ENCODE results near the gene NOL6.
"Not testable (repeated sequence)": the region's sequence is repeated elsewhere in the genome, so short reads cannot be mapped to it uniquely, and the experiment has no call there.

The NOL6 gene

GRCh38 chr9:33424492-33424891 is 49.2 kb downstream of the NOL6 start:
- H3K9me3 ChIP-seq (ENCODE audit: low read length); H3K4me3 ChIP-seq (ENCODE audit: low read depth in 1 of 2, low read length in 2 of 2); H3K27ac ChIP-seq (ENCODE audit: low read depth, low read length); H3K4me1 ChIP-seq (ENCODE audit: insufficient read depth, low read length); H3K9ac ChIP-seq (ENCODE audit: low read length); H3K36me3 ChIP-seq (ENCODE audit: insufficient read depth, low read length); H3K27me3 ChIP-seq (ENCODE audit: control insufficient read depth in 1 of 2, insufficient read depth in 2 of 2, low read length in 2 of 2): not testable (repeated sequence)

DNA sequence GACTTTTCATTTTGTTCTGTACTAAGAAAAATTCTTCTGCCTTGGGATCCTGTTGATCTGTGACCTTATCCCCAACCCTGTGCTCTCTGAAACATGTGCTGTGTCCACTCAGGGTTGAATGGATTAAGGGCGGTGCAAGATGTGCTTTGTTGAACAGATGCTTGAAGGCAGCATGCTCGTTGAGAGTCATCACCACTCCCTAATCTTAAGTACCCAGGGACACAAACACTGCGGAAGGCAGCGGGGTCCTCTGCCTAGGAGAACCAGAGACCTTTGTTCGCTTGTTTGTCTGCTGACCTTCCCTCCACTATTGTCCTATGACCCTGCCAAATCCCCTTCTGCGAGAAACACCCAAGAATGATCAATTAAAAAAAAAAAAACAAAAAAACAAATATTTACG is 49.7 kb downstream of the NOL6 start:
- not testable (repeated sequence) for H3K9me3 ChIP-seq (ENCODE audit: low read length); H3K27me3 ChIP-seq (ENCODE audit: control insufficient read depth in 1 of 2, insufficient read depth in 2 of 2, low read length in 2 of 2); H3K4me1 ChIP-seq (ENCODE audit: insufficient read depth, low read length)

GRCh38 chr9:33419708-33420303 is 53.9 kb downstream of the NOL6 start:
- Histone ChIP-seq H3K4me3 (ENCODE audit: low read depth in 1 of 2, low read length in 2 of 2) (no peak overlapping the region), H3K27me3 (ENCODE audit: control insufficient read depth in 1 of 2, insufficient read depth in 2 of 2, low read length in 2 of 2) (no peaks in the 10 kb centered on the region), H3K36me3 (ENCODE audit: insufficient read depth, low read length) (no peaks in the 10 kb centered on the region), H3K9me3 (ENCODE audit: low read length) (no peaks in the 10 kb centered on the region), H3K9ac (ENCODE audit: low read length) (no peak overlapping the region), H3K27ac (ENCODE audit: low read depth, low read length) (no peak overlapping the region), H3K4me1 (ENCODE audit: insufficient read depth, low read length) (no peaks in the 10 kb centered on the region)

More for the DNA sequence above, 49.7 kb downstream of the NOL6 start:
- not testable (repeated sequence) for H3K36me3 ChIP-seq (ENCODE audit: insufficient read depth, low read length); H3K9ac ChIP-seq (ENCODE audit: low read length); H3K4me3 ChIP-seq (ENCODE audit: low read depth in 1 of 2, low read length in 2 of 2); H3K27ac ChIP-seq (ENCODE audit: low read depth, low read length)

DNA sequence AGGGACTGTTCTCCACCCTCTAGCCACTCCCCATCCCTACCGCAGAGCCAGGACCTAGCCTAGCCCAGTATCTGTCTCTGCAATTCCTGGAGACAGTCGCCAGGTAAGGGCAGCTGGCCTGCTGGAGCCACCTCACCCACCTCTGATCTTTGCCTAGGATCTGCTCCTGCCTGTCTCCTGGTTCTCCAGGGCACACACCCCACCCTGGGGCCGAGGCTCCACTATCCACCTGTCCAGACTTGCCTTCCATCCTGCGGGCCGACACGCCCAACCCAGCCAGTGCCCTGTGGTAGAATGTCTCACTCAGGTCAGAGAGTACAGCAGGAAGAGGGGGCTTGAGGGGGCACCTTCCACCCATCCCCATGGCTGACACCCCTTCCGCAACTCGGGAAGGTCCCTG is 55.6 kb downstream of the NOL6 start:
- Histone ChIP-seq H3K9me3 (ENCODE audit: low read length) (no peaks in the 10 kb centered on the region), H3K9ac (ENCODE audit: low read length) (no peak overlapping the region), H3K27me3 (ENCODE audit: control insufficient read depth in 1 of 2, insufficient read depth in 2 of 2, low read length in 2 of 2) (no peaks in the 10 kb centered on the region), H3K4me3 (ENCODE audit: low read depth in 1 of 2, low read length in 2 of 2) (no peak overlapping the region), H3K36me3 (ENCODE audit: insufficient read depth, low read length) (no peaks in the 10 kb centered on the region), H3K27ac (ENCODE audit: low read depth, low read length) (no peak overlapping the region), H3K4me1 (ENCODE audit: insufficient read depth, low read length) (no peaks in the 10 kb centered on the region)

DNA sequence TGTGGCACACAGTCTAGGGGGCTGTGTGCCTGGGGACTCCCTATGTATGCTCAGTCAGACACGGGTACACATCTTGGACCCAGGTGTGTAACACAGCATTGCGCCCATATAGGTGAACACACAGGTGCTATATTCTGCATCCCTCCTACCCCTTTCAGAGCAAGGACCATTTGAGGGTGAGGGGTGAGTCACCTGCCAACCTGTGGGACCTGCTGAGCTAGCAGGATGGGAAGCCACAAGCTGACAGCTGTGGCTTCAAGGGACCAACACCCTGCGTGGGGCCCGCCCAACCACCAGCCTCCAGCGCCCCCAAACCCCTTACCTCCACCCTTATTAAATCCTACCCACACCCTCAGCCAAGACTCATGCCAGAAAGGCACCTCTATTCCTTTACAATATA is 56.7 kb downstream of the NOL6 start:
- Histone ChIP-seq H3K4me1 (ENCODE audit: insufficient read depth, low read length) (no peaks in the 10 kb centered on the region), H3K9me3 (ENCODE audit: low read length) (no peaks in the 10 kb centered on the region), H3K27me3 (ENCODE audit: control insufficient read depth in 1 of 2, insufficient read depth in 2 of 2, low read length in 2 of 2) (no peaks in the 10 kb centered on the region), H3K9ac (ENCODE audit: low read length) (no peak overlapping the region), H3K36me3 (ENCODE audit: insufficient read depth, low read length) (no peaks in the 10 kb centered on the region), H3K4me3 (ENCODE audit: low read depth in 1 of 2, low read length in 2 of 2) (no peak overlapping the region), H3K27ac (ENCODE audit: low read depth, low read length) (no peak overlapping the region)

DNA sequence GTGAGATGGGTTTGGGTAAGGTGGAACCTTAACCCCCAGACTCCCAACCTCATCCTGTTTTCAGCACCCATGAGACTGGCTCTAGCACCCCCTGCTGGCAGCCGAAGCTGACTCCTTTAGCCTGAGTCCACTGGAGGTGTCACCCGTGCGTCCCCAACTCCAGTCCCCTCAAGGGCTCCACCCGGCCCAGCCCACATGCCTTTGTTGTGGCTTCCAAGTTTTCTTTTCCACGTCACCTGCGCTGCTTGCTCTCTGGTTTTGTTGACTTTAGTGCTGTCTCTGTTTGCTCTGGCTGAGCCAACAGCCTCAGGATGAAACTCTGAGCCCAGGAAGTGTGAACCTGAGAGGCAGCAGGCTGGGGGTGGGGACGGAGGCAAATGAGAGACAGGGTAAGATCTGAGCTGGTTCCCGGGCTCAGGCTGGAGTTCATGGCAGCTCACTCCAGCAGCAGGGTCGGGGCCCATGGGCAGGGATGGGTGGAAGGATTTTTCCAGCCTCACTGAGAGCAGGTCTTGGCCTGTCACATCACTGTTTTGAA is 58.2 kb downstream of the NOL6 start:
- Histone ChIP-seq H3K36me3 (ENCODE audit: insufficient read depth, low read length) (no peaks in the 10 kb centered on the region), H3K27me3 (ENCODE audit: control insufficient read depth in 1 of 2, insufficient read depth in 2 of 2, low read length in 2 of 2) (no peaks in the 10 kb centered on the region), H3K4me1 (ENCODE audit: insufficient read depth, low read length) (no peaks in the 10 kb centered on the region), H3K9me3 (ENCODE audit: low read length) (no peaks in the 10 kb centered on the region), H3K4me3 (ENCODE audit: low read depth in 1 of 2, low read length in 2 of 2) (no peak overlapping the region), H3K9ac (ENCODE audit: low read length) (no peak overlapping the region), H3K27ac (ENCODE audit: low read depth, low read length) (no peak overlapping the region)

DNA sequence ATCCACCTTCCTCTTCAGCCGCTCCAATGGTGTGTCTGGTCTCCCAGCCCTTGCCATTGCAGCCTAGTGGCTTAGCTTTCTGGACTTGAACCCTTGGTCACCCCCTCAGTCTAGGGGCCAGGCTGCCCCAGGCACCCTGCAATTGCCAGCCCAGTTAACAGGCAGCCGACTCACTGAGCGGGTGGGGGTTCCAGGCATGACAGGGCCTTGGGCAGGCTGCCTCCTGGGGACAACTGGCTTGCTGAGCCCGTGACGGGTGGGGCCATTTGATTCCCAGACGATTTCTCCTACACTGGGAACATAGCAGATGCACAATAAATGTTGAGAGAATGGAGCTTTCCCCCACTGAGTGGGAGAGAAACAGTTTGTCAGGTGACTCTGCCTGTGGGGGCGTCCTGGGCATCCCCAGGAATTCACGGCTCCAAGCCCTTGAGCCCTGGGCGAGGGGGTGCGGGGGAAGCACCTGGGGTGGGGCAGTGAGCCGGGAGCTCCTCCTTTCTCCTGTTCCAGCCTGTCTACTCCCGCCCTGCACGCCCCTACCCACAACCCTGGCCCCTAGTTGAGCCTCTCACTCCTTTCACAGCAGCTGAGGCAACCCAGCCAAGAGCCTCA is 58.7 kb downstream of the NOL6 start:
- Histone ChIP-seq H3K27ac (ENCODE audit: low read depth, low read length) (no peak overlapping the region), H3K36me3 (ENCODE audit: insufficient read depth, low read length) (no peaks in the 10 kb centered on the region), H3K27me3 (ENCODE audit: control insufficient read depth in 1 of 2, insufficient read depth in 2 of 2, low read length in 2 of 2) (no peaks in the 10 kb centered on the region), H3K9me3 (ENCODE audit: low read length) (no peaks in the 10 kb centered on the region), H3K9ac (ENCODE audit: low read length) (no peak overlapping the region), H3K4me3 (ENCODE audit: low read depth in 1 of 2, low read length in 2 of 2) (no peak overlapping the region), H3K4me1 (ENCODE audit: insufficient read depth, low read length) (no peaks in the 10 kb centered on the region)

DNA sequence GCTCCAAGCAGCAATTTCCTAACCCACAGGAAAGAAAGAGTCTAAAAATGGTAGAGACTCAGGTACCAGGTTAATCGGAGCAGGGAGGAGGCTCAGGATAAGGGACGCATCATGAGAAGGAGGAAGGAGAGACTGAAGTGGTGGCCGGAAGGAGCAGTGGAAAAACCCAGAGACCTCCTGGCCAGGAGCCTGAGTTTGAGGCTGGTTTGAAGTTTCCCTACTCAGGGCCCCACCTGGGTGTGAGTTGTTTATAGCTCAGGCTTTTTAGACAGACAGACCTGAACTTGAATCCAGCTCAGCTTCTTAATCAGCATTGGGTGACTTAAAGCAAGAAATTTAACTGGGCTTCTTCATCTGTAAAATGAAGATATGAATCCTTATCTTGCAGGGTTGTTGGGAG is 59.5 kb downstream of the NOL6 start:
- Histone ChIP-seq H3K4me3 (ENCODE audit: low read depth in 1 of 2, low read length in 2 of 2) (no peak overlapping the region), H3K9ac (ENCODE audit: low read length) (no peak overlapping the region), H3K4me1 (ENCODE audit: insufficient read depth, low read length) (no peaks in the 10 kb centered on the region), H3K9me3 (ENCODE audit: low read length) (no peaks in the 10 kb centered on the region), H3K36me3 (ENCODE audit: insufficient read depth, low read length) (no peaks in the 10 kb centered on the region), H3K27me3 (ENCODE audit: control insufficient read depth in 1 of 2, insufficient read depth in 2 of 2, low read length in 2 of 2) (no peaks in the 10 kb centered on the region), H3K27ac (ENCODE audit: low read depth, low read length) (no peak overlapping the region)

Data from muscle layer of colon (tissue), 2 donors.